Measurements from ENCODE around the gene PTPRM.

PTPRM gene

GRCh38 chr18:7575465-7576028 lies 8.4 kb downstream of the PTPRM start:
- in situ Hi-C loops (cut with HindIII; ENCODE audit: low pct_unique_long_range_greater_than_20kb, low sequenced_read_pairs), result no loop called here
- DNase-seq (ENCODE audit: low read depth in 1 of 2, low spot score in 1 of 2), result no peak
- TF ChIP-seq JUND (IDR thresholded peaks at IDR 0.05; ENCODE audit: low read depth), result no peak

- no peak for TF ChIP-seq JUND (IDR thresholded peaks at IDR 0.05; ENCODE audit: low read depth)
- in situ Hi-C loops (cut with HindIII; ENCODE audit: low pct_unique_long_range_greater_than_20kb, low sequenced_read_pairs), result no loop called here
- DNase-seq (ENCODE audit: low read depth in 1 of 2, low spot score in 1 of 2), result no peak
Measured at GRCh38 chr18:7576077-7576476, 9.0 kb downstream of the PTPRM start.

- no peak for DNase-seq (ENCODE audit: low read depth in 1 of 2, low spot score in 1 of 2)
- TF ChIP-seq JUND (IDR thresholded peaks at IDR 0.05; ENCODE audit: low read depth), result no peak
- in situ Hi-C loops (cut with HindIII; ENCODE audit: low pct_unique_long_range_greater_than_20kb, low sequenced_read_pairs), result no loop called here
Measured at GRCh38 chr18:7576685-7577084, 9.6 kb downstream of the PTPRM start.

- in situ Hi-C loops (cut with HindIII; ENCODE audit: low pct_unique_long_range_greater_than_20kb, low sequenced_read_pairs), result no loop called here
- DNase-seq (ENCODE audit: low read depth in 1 of 2, low spot score in 1 of 2), result no peak
- TF ChIP-seq JUND (IDR thresholded peaks at IDR 0.05; ENCODE audit: low read depth), result no peak
Measured at GRCh38 chr18:7577706-7578105, 10.6 kb downstream of the PTPRM start.

GRCh38 chr18:7579176-7579917 lies 12.2 kb downstream of the PTPRM start:
- TF ChIP-seq JUND (IDR thresholded peaks at IDR 0.05; ENCODE audit: low read depth), result no peak
- no peak for DNase-seq (ENCODE audit: low read depth in 1 of 2, low spot score in 1 of 2)
- in situ Hi-C loops (cut with HindIII; ENCODE audit: low pct_unique_long_range_greater_than_20kb, low sequenced_read_pairs), result no loop called here

GRCh38 chr18:7579918-7580542 lies 12.9 kb downstream of the PTPRM start:
- no peak for TF ChIP-seq JUND (IDR thresholded peaks at IDR 0.05; ENCODE audit: low read depth)
- in situ Hi-C loops (cut with HindIII; ENCODE audit: low pct_unique_long_range_greater_than_20kb, low sequenced_read_pairs), result no loop called here

GRCh38 chr18:7584646-7585275 lies 17.6 kb downstream of the PTPRM start:
- in situ Hi-C loops (cut with HindIII; ENCODE audit: low pct_unique_long_range_greater_than_20kb, low sequenced_read_pairs), result no loop called here
- DNase-seq (ENCODE audit: low read depth in 1 of 2, low spot score in 1 of 2), result no peak

More at GRCh38 chr18:7579918-7580542, 12.9 kb downstream of the PTPRM start:
- no peak for DNase-seq (ENCODE audit: low read depth in 1 of 2, low spot score in 1 of 2)

GRCh38 chr18:7585276-7585670 lies 18.2 kb downstream of the PTPRM start:
- in situ Hi-C loops (cut with HindIII; ENCODE audit: low pct_unique_long_range_greater_than_20kb, low sequenced_read_pairs), result no loop called here
- TF ChIP-seq JUND (IDR thresholded peaks at IDR 0.05; ENCODE audit: low read depth), result no peak
- no peak for DNase-seq (ENCODE audit: low read depth in 1 of 2, low spot score in 1 of 2)

More at GRCh38 chr18:7584646-7585275, 17.6 kb downstream of the PTPRM start:
- no peak for TF ChIP-seq JUND (IDR thresholded peaks at IDR 0.05; ENCODE audit: low read depth)

GRCh38 chr18:7586379-7586778 lies 19.3 kb downstream of the PTPRM start:
- no peak for TF ChIP-seq JUND (IDR thresholded peaks at IDR 0.05; ENCODE audit: low read depth)
- in situ Hi-C loops (cut with HindIII; ENCODE audit: low pct_unique_long_range_greater_than_20kb, low sequenced_read_pairs), result no loop called here

GRCh38 chr18:7590826-7591560 lies 23.9 kb downstream of the PTPRM start:
- no peak for TF ChIP-seq JUND (IDR thresholded peaks at IDR 0.05; ENCODE audit: low read depth)
- in situ Hi-C loops (cut with HindIII; ENCODE audit: low pct_unique_long_range_greater_than_20kb, low sequenced_read_pairs), result no loop called here
- DNase-seq (ENCODE audit: low read depth in 1 of 2, low spot score in 1 of 2), result no peak

More at GRCh38 chr18:7586379-7586778, 19.3 kb downstream of the PTPRM start:
- no peak for DNase-seq (ENCODE audit: low read depth in 1 of 2, low spot score in 1 of 2)

- DNase-seq (ENCODE audit: low read depth in 1 of 2, low spot score in 1 of 2), result no peak
- no peak for TF ChIP-seq JUND (IDR thresholded peaks at IDR 0.05; ENCODE audit: low read depth)
Measured at GRCh38 chr18:7592305-7593071, 25.4 kb downstream of the PTPRM start.

More at GRCh38 chr18:7592305-7593071, 25.4 kb downstream of the PTPRM start:
- in situ Hi-C loops (cut with HindIII; ENCODE audit: low pct_unique_long_range_greater_than_20kb, low sequenced_read_pairs), result no loop called here
